HG03342 (cell line): ENCODE results near the gene PRR12.

Experiments
- ATAC-seq: cut with Tn5 transposase; IDR thresholded peaks from one replicate; pipeline ENCODE4 v1.9.1; 2021; ENCODE audit warnings: mild to moderate bottlenecking, moderate library complexity; ENCODE audit not compliant: unreplicated experiment

The PRR12 gene

DNA sequence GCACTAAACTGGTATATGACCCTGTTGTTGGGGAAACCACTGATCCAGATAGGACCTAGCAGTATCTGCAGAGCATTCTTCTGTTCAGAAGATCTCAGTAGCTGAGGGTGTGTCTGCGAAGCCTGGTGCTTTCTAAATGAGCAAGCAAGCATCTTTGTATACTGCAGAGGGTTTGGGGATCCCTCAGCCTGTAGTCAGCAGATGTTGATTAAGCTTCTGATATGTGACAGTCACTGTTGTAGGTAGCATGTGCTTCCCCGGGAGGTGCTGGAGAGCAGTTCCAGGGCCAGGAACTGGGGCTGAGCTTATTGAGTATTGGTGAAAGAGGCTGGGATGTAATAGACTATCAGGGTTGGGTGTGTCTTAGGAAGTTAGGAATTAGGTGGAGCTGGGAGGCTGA lies 52.5 kb downstream of the PRR12 start:
- ATAC-seq = no peak

DNA sequence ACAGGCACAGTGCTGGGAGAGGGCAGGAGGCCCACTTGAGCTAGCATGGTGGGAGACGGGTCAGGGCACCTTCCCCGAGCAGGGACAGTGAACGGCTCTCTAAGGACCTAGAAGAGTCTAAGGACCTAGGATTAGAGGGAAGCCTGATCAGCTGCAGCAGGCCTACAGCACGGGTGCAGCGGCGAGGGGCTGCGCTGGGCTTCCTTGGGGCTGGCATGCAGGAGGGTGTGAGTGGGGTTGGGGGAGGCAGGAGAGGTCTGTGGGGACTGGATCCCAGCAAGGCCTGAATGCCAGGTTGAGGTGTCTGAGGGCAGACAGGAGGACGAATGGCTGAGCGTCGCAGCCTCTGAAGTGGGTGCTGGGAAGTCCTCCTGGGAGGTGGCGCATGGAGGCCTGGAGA lies 54.6 kb downstream of the PRR12 start:
- ATAC-seq = no peak

DNA sequence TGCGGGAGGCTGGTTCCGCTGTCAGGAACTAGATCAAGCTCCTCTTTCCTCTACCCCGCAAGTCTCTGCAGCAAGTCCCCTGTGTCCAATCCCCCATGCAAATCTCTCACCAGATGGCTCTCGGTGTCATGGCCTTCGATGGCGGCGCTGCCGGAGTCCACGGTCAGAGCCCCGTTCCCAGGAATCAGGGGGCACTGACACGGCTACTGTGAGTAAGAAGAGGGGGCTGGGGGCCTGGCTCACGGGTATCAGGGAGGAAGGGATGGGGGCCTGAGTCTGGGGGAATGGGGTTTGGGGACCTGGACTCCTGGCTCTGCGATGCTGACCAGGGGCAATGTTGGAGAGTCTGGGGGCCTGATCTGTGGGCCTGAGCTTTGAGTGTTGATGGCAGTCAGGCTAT lies 55.0 kb downstream of the PRR12 start:
- no peak for ATAC-seq

DNA sequence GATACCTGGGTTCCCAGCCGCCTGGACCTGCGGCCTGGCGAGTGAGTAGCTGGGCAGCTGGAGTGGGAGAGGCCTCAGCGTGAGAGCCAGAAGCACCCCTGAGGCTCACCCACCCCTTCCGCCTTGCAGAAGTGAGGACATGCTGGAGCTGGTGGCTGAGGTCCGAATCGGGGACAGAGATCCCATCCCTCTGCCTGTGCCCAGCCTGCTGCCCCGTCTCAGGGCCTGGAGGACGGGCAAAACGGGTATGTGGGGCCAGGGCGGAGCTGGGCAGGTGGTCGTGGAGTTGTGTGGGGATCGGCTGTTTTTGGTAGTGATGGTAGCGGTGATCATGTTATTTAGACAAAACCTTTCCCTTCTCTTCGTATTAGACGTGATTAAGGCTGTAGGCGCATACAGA lies 55.6 kb downstream of the PRR12 start:
- no peak for ATAC-seq

DNA sequence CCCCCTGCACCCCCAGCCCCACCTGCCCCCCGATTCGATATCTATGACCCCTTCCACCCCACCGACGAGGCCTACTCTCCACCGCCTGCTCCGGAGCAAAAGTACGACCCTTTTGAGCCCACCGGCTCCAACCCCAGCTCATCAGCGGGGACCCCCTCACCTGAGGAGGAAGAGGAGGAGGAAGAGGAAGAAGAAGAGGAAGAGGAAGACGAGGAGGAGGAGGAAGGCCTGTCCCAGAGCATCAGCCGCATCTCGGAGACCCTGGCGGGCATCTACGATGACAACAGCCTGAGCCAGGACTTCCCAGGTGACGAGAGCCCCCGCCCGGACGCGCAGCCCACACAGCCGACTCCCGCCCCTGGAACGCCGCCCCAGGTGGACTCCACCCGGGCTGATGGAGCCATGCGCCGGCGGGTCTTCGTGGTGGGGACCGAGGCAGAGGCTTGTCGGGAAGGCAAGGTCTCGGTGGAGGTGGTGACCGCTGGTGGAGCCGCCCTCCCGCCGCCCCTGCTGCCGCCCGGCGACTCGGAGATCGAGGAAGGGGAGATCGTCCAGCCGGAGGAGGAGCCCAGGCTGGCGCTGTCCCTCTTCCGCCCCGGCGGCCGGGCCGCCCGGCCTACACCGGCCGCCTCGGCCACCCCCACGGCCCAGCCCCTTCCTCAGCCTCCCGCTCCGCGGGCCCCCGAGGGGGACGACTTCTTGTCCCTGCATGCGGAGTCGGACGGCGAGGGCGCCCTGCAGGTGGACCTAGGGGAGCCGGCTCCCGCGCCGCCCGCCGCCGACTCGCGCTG lies 60.2 kb downstream of the PRR12 start:
- ATAC-seq = no peak

DNA sequence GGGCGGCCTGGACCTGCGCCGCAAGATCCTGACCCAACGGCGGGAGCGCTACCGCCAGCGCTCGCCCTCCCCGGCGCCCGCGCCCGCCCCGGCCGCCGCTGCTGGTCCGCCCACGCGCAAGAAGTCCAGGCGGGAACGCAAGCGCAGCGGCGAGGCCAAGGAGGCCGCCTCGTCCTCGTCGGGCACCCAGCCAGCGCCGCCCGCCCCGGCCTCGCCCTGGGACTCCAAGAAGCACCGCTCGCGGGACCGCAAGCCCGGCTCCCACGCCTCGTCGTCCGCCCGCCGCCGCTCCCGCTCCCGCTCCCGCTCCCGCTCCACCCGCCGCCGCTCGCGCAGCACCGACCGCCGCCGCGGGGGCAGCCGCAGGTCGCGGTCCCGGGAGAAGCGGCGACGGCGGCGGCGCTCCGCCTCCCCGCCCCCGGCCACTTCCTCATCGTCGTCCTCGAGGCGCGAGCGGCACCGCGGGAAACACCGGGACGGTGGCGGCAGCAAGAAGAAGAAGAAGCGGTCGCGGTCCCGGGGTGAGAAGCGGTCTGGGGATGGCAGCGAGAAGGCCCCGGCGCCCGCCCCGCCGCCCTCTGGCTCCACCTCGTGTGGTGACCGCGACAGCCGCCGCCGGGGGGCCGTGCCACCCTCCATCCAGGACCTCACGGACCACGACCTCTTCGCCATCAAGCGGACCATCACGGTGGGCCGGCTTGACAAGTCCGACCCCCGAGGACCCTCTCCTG lies 61.0 kb downstream of the PRR12 start:
- no peak for ATAC-seq

DNA sequence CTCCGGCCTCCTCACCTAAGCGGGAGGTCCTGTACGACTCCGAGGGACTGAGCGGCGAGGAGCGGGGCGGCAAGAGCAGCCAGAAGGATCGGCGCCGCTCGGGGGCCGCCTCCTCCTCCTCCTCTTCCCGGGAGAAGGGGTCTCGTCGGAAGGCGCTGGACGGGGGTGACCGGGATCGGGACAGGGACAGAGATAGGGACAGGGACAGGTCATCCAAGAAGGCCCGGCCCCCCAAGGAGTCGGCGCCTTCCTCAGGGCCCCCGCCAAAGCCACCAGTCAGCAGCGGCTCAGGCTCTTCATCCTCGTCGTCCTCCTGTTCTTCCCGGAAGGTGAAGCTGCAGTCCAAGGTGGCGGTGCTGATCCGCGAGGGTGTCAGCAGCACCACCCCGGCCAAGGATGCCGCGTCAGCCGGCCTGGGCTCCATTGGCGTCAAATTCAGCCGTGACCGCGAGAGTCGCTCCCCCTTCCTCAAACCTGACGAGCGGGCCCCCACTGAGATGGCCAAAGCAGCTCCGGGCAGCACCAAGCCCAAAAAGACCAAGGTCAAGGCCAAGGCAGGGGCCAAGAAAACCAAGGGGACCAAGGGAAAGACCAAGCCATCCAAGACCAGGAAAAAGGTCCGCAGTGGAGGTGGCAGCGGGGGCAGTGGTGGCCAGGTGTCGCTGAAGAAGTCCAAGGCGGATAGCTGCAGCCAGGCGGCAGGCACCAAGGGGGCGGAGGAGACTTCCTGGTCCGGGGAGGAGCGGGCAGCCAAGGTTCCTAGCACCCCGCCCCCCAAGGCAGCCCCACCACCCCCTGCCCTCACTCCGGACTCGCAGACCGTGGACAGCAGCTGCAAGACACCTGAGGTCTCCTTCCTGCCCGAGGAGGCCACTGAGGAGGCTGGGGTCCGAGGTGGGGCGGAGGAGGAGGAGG lies 61.8 kb downstream of the PRR12 start:
- no peak for ATAC-seq

DNA sequence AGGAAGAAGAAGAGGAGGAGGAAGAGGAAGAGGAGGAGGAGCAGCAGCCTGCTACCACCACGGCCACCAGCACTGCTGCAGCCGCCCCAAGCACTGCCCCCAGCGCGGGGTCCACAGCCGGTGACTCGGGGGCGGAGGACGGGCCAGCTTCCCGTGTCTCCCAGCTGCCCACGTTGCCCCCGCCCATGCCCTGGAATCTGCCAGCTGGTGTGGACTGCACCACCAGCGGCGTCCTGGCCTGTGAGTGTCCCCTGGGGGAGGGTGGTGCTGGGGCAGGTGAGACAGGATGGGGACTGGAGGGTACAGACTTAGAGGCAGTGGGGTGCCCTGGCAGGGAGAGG lies 62.5 kb downstream of the PRR12 start:
- no peak for ATAC-seq

DNA sequence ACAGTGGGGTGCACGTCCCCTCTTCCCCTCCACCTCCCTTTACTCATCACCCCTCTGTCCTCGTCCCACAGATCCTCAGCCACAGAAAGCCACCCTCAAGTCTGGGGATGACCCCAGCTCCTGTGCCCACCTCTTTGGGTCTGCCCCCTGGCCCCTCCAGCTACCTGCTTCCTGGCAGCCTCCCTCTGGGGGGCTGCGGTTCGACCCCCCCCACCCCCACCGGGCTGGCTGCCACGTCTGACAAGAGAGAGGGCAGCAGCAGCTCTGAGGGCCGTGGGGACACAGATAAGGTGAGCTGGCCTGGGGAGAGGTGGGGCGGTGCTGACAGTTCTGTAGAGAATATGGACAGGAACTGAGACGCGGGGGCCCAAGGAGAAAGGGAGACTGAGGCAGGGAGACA lies 63.6 kb downstream of the PRR12 start:
- ATAC-seq = no peak

DNA sequence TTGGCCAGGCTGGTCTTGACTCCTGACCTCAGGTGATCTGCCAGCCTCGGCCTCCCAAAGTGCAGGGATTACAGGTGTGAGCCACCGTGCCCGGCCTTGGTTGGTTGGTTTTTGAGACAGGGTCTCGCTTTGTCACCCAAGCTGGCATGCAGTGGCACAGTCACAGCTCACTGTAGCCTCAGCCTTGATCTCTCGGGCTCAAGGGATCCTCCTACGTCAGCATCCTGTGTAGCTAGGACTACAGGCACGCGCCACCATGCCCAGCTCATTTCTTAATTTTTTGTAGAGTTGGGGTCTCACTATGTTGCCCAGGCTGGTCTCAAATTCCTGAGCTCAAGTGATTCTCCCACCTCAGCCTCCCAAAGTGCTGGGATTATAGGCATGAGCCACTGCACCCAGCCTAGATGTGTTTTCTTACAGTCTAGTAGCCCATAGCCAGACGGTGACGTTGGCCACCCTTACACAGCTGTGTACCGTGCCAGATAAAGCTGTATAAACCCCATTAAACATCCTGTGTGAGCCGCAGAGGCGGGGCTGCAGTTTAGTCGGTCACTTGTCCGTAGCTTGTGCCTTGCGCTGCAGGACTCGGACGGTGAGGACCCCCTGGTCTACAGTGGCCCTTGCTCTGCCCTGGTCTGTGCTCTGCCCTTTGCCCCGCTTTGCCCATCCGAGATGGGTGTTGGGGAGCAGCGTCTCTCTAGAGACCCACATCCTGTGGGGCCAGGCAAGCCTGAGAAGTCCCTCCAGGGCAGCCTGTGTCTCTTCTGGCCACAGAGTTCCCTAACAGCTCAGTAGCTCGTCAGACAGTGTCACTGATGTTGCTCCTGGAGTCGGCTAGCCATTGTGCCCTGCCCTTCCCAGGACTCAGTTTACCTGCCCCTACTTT lies 64.8 kb downstream of the PRR12 start:
- ATAC-seq = no peak

DNA sequence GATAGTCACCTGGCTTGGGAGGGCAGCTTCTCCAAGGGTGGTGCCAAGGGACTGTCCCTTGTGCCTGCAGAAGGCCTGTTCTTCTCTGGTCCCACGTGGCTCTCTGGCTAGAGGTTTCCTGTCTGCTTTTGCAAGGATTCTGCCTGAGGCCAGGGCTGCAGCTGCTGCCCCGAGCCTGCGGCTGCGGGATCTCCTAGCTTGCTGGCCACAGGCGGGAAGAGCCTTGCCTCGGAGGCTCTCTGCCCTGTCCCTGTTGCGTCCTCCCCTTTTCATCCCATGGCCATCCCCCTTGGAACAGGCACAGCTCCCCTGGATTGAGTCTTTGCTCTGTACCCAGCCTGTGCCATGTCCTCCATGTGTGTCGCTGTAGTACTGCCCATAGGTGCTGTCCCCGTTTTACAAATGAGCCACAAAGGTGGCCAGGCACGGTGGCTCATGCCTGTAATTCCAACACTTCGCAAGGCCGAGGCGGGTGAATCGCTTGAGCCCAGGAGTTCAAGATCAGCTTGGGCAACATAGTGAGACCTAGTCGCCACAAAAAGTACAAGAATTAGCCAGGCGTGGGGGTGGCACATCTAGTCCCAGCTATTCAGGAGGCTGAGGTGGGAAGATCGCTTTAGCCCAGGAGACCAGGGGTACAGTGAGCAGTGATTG lies 65.6 kb downstream of the PRR12 start:
- ATAC-seq = no peak

DNA sequence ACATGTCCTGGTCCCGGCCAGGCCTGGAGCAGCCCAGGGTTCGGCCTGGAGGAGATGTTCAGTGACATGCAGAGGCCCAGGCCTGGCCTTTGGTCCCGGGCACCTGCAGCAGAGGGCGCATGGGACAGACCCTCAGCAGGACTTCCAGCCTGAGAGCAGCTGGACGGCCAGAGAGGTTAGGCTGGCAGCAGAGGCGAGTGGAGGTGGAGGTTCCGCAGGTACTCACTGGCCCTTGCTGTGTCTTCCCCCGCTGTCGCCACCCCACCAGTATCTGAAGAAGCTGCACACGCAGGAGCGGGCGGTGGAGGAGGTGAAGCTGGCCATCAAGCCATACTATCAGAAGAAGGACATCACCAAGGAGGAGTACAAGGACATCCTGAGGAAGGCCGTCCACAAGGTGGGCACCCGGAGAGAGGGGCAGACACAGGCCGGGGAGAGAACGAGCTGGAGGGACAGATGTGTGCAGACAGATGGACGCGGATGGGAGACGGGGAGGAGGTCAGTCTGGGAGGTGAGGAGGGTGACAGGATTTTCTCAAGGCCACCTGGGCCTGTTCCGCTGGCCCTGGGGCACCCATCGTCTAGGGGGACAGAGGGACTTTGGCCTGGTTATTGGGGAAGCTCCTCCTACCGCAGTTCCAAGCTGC lies 66.6 kb downstream of the PRR12 start:
- no peak for ATAC-seq

DNA sequence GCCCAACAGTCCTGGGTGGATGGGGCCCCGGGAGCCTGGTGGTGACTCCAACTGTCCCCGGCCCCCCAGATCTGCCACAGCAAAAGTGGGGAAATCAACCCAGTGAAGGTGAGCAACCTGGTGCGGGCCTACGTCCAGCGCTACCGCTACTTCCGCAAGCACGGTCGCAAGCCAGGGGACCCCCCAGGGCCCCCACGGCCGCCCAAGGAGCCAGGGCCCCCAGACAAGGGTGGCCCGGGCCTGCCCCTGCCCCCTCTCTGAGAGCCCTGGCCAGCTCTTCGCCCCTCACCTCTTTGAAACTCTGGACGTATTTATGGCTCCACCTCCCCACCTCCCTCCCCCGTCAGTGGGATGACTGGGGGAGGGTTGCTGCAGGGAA lies 67.1 kb downstream of the PRR12 start:
- ATAC-seq = no peak

DNA sequence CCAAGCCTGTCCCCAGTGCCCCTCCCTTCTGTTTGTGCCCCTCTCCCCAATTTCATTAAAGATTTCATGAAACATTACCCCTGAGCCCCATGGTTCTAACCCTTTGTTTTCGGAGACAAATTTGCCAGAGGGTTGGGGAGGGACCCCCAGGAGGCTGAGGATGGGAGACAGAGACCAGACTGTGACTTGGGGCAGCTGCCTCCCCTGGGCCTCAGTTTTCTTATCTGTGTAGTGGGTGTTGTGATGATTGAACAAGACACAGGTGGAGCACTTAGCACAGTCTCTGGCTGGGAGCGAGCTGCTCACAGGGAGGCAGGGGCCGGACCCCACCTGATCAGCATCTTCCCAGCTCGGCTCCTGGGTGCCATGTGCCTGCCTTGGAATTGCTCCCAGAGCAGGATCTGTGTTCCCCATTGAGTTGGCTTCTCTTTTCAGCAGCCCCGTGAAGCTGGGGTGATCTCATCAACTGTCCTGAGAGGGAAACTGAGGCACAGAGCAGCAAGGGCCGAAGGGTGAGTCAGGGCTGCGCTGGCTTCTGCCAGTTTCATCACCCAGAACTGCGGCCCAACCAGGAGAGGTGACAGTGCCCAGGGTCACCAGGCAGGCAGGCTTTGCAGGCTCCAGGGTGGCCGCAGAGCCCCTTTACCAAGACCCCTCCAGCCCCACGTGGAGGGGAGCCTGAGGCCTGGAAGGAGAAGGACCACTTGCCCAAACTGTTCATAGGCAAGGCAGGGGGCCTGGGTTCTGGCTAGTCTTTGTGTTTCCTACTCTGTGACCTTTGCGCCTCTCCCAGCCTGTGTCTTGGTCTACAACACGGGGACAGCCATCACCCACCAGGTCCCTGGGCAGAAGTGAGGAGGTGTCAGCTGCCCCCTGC lies 67.8 kb downstream of the PRR12 start:
- no peak for ATAC-seq

DNA sequence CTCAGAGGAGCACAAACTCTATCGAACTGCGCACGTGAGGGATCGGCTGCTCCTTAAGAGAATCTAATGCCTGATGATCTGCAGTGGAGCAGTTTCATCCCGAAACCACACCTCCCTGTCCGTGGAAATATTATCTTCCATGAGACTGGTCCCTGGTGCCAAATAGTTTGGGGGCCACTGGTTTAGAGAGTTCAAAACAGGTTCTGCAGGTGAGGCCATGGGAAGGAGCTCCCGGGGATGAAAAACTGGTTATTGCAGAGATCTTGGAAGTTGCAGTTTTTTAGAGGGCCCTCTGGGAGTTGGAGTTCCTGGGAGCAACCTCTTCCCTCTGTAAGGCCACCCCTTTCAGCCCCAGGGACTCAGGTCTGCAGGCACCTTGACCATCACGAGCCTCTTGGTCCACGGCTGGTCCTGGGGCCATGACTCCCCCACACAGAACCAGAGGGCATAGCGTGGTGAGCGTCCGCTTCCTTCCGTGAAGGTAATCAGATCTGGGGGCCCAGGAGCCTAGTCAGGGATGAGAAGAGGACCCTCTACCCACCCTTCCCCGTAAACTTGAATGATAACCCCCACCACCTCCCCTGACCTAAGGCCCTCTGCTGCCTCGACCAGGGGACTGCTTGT lies 69.5 kb downstream of the PRR12 start:
- no peak for ATAC-seq

DNA sequence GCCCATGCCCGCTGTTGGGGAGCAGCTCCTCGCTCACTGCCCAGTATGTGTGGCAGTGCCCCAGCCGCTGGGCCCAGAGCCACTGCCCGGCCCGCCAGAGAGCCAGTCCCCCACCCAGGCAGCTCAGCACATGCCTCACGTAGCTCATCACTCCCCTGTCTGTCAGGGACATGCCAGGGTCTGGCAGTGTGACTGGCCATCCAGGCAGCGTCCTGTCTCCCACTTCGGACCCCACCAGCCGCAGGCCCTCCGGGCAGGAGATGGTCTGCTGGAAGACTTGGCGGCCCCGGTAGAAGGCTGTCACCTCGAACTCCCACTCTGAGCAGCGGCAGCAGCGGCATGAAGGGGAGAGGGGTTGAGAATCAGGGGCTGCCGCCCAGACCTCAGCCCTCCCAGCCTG lies 71.0 kb downstream of the PRR12 start:
- ATAC-seq = no peak

DNA sequence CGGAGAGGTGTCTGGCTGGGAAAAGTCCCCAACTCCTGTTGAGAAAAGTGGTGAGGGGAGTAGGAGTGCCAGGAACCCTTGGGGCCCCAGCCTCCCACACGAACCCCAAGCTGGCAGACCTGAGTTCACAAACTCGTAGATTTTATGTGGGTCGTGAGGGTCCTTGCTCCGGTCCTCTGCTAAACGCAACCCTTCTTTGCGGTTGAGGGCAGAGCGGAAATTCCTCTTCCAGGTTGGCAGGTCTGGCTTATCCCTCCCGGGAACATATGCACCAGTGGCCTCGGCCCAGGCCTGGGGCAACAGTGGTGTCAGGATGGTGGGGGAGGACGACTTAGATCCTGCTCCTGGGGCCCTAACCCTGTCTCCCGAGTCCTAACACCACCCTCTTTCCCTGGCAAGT lies 72.2 kb downstream of the PRR12 start:
- ATAC-seq = no peak
